Activated CD4-positive, alpha-beta T cell treated with anti-CD3 and anti-CD28 coated beads, Interleukin-10, Interleukin-2, amounts not matched to agents 100 ng/mL and 50 ng/mL, durations not matched to agents 16 hours and 8 hours (primary cell): Measurements from ENCODE around the gene OPCML.

Experiments
- DNase-seq: peaks from one replicate; pipeline ENCODE4 v3.0.0-alpha.2; 2020

Gene OPCML

DNA sequence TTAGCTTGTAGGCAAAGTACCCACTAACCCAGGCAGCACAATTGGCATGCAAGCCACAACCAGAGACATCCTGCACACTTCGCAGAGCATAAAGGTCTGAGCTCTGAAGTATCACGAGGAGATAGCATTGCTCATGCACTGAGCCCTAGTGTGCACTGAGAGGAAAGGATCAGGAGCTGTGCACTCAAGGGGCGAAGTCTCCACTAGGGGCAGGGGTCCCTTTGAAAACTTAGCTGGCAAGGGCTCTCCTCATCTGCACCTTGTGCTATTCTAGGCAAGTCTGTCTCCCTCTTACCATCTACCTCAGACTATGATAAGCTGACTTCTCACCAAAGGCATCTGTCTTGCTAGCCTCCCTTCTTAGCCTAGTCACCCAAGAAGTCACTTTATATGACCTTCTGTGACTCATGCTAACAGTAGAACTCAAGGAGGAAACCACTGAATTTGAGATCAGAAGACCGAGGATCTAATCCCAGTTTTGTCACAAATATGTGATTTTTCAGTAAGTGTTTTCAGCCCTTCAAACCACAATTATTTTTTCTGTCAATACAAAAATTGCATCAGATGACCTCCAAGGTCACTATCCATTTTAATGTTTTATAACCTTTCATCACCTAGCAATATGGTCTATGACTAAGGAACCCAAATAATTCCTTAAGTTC, 1083.8 kb downstream of the OPCML start:
- no peak for DNase-seq

DNA sequence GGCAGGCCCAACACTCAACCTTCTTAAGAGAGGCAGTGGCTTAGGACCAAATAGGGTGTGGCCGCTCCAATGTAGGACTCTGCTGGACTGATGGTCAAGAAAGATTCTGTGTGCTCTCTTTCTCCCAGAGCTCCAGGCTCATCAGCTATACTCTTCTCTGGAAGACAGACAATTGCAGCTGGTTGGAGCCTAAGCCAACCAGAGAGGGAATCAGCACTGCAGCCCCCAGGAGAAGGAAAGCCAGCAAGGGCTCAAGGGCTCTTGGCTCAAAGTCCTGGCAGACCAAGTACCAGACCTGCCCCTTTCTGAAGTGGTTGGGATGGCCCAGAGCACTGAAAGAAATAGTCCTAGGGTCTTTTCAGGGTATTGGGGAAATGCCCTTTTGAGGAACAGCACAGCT, 1084.5 kb downstream of the OPCML start:
- no peak for DNase-seq

DNA sequence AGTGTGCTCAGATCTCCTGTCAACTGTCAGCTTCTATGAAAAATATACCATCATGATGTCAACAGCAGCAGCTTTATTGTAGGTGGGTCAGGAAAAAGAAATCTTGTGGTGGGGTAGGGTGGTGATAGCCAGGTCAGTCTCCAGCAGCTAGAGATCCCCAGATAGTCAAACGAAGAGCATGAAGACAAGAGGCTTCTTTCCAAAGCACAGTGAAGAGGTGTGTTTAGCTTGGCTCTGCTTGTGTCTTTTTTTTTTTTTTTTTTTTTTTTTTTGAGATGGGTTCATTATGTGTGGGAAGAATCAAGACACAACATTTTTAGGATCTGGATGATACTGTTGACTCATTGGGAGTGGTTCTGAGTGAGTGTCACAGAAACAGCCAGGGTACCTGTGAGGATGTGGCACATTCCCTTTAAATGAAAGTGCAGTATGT, 1086.4 kb downstream of the OPCML start:
- DNase-seq: no peak

DNA sequence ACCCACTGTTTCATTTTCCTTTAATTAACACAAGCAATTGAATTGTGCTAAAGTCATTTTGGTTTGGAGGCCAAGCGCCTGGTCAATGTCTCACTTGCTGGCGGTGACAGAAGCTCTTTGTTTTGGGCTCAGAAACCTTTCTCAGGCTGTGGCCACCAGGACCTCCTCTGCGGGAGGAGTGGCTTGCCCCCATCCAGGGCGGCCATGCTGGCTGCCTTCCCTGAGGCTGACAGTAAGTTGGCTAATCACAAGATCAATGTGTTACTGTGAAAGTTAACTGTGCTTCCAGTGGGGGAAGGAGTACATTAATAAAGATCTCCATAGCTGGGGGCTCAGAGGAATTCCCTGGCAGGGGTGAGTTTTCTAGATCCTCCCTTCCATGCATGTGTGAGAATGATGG, 1087.4 kb downstream of the OPCML start:
- DNase-seq: no peak

DNA sequence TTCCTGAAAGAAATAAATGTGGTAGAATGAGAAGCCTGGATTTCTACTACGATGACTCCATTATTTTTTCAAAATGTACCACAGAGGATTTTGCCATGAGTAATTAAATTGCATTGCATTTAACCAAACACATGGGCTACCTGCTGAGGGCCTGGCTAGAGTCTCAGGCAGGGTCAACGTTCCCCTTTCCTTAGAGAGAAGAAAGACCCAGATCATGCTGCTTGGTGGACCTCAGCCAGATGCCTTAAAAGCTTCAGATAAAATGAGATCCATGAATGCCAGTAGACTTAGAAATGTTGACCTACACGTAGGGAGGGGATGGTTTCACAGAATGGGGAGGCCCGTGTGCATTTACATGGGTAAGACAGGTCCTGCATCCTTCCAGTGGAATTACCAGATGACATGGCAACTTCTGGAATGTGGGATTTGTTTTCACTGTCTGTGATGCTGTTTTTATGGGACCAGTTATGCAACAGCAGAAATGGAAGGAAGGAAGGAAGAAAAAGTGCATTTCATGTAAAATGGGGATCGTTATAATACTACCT, 1092.5 kb downstream of the OPCML start:
- DNase-seq: no peak

DNA sequence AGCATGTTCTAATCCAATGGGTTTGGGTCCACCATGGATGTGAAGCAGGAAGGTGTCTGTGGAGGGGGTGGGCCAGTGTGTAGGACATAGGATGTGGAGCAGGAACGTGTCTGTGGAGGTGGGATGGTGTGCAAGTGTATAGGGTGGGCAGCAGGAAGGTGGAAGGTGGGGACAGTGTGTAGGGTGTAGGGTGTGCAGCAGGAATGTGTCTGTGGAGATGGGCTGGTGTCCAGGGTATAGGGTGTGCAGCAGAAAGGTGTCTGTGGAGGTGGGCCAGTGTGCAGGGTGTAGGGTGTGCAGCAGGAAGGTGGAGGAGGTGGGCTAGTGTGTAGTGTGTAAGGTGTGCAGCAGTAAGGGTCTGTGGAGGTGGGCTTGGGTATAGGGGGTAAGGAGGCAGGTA, 1093.9 kb downstream of the OPCML start:
- DNase-seq: no peak

- no peak for DNase-seq
These were observed 1101.8 kb downstream of the OPCML start for GRCh38 chr11:132430429-132431062.

DNA sequence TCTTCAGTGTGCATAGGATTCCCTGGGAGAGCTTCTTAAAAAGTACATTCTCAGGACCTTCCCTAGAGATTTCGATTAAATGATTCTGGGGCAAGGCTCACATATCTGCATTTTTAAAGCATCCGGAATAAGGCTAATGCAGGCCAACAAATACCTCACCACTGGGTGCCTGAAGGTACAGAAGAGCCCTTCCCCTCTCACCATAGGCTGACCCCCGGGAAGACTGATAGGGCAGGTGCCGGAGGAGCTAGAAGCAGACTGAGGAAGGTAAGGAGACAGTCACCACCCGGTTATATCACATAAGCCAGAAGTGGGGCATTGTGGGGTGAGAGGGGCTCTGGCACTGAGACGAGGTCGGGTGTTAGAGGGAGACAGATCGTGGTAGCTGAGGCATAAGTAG, 1102.6 kb downstream of the OPCML start:
- no peak for DNase-seq

DNA sequence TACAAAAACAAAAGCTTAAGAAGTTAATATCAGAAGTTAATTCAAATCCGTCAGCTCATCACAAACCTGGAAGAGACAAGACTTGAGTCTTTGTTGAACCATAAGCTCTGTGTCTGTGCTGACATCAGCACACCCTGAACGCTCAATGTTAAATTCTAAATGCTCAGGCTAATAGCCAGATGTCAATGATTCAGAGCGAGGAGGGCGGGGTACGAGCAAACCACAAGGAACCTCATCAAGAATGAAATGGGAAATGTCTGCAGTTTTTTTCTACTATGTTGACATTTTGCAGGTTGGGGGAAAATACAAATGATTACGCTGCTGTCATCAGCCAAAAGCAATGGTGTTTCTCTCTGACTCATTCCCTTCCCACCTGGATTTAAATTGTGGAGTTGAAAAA, 1104.7 kb downstream of the OPCML start:
- no peak for DNase-seq

DNA sequence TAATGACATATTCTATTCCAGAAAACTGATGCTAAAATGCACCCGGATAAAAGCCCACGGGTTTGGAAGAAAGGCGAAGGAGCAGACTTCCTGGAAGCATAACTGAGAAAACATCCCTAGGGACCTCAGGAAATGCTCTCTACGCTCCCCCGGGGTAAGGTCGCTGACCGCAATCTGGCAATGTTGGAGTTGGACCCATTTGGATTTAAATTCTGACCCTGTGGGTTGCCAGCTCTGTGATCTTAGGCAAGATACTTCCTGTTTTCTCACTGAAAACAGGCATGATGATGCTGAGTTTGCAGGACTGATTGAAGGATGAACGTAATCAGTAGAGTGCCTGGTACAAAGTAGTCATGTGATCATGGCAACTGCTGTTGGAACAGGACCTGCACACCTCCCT, 1107.9 kb downstream of the OPCML start:
- no peak for DNase-seq

- no peak for DNase-seq
These were observed 1109.0 kb downstream of the OPCML start for GRCh38 chr11:132423266-132423665.

- DNase-seq: no peak
These were observed 1109.6 kb downstream of the OPCML start for GRCh38 chr11:132422722-132423121.

GRCh38 chr11:132421555-132421954, 1110.7 kb downstream of the OPCML start:
- DNase-seq: no peak

DNA sequence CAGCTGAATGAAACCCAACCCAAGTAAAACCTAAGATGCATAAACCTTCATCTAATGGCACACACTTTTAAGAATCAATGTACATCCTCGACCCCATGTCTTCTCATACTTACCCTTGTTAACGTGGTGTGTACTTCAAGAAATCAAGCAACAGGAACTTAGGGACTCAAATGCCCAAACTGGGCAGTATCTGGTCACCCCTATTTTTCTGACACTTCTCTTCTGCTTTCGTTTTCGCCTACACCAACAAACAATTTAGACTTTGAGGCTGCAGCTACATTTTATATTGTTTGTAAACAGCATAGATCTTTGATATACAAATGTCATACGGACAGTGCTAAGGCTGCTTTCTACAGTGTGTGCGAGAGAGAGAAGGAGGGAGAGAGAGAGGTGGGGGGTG, 1117.8 kb downstream of the OPCML start:
- no peak for DNase-seq

GRCh38 chr11:132410383-132410782, 1121.9 kb downstream of the OPCML start:
- DNase-seq: no peak

- DNase-seq: no peak
These were observed 1122.5 kb downstream of the OPCML start for GRCh38 chr11:132409573-132410355.

DNA sequence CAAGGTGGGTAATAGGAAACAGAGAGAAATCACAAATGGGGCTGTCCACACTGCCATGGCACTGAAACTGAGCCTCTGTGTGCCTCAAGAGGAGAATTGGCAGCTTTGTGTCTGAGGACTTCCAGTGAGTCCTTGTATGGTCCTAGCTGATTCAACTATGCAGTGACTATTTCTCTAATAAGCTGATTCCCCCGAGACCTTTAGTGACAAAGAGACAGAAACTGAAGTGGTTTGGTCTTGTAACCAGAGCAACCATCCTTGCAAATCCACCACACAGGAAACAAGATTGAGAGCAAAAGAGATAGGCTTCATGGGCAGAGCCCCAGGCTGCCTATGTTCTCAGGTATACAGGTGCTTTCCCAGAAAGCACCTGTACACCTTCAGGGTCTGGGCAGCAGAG, 1123.4 kb downstream of the OPCML start:
- DNase-seq: no peak

DNA sequence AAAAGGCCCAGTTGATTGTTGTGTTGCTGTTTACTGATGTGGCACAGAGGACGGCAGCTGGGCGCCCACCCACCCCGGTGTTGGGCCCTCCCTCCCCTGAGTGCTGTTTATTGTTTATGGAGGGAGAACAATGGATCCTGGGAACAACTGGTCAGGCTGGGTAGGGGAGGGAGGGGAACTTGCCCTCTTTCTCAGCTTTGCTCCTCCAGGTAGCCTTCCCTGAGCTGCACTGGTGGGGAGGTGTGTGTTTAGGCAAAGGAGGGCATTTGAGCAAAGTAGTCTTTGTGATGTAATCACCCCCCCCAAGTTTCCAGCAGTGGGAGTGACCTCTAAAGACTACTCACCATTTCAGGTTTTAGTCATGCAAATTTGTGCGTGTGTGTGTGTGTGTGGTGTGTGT, 1126.6 kb downstream of the OPCML start:
- no peak for DNase-seq

DNA sequence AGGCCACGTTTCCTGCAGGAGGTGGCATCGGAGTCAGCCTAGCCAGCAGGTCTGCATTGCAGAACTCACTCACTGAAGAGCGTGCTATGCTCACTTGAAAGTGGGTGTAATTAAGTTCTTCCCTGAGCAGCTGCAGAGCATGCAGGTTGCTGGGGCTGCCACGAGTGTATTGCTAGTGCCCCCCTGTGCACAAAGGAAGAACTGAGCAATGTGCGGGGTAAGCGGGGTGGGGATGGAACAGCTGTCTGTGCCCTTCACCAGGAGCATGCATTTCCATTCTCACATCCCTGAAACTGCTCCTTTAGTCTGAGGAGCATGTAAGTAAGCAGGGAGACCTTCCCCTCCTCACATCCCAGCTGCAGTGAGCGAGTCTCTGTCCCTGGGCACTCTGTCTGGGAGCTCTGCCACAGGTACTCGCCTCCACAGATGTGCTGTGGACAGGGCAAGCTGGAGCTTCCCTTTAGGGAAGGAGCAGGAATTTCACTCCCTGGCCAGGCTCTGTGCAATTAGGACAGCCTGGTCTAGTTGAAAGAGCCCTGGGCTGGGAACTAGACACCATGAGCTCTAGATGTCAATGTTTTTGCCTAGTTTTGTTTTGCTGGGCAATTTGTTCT, 1130.1 kb downstream of the OPCML start:
- DNase-seq: peak; percentile 47

- no peak for DNase-seq
These were observed 1136.0 kb downstream of the OPCML start for GRCh38 chr11:132396318-132396717.

DNA sequence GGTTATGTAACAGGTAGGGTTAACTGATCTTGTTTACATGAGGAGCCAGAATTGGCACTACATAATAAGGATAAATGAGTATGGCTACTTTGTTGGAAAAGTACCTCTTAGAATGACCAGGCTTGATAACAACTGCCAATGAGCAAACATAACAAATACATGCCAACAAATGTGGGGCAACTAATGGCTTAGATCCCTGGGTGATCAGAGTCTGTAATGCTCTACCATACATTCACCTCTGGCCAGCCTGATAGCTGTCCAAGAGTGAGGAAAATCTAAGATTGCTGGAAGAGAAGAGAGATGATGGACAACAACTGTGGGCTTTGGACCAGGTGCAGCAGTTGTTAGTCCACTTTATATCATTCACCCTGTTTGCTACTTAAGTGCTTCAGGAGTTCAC, 1136.9 kb downstream of the OPCML start:
- no peak for DNase-seq

DNA sequence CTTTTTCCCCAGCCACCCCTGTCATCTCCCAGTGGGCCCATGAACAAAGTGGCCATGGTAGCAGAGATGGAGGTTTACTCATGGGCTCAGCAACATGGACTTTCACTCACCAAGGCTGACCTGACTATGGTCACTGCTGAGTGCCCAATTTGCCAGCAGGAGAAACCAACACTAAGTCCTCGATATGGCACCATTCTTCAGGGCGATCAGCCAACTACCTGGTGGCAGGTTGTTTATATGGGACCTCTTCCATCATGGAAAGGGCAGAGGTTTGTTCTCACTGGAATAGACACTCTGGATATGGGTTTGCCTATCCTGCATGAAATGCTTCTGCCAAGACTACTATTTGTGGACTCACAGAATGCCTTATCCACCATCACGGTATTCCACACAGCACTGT, 1152.8 kb downstream of the OPCML start:
- no peak for DNase-seq

- DNase-seq: no peak
These were observed 1158.7 kb downstream of the OPCML start for GRCh38 chr11:132373405-132374143.
